Measurements from ENCODE around the gene NUDCD3. TPM values are rescaled to one million over a fixed set of nuclear protein-coding genes. Genes with fewer than 3 reads are reported as not detected.

Gene NUDCD3
- total RNA-seq, 1 donor from 2014 or later = 105 TPM

DNA sequence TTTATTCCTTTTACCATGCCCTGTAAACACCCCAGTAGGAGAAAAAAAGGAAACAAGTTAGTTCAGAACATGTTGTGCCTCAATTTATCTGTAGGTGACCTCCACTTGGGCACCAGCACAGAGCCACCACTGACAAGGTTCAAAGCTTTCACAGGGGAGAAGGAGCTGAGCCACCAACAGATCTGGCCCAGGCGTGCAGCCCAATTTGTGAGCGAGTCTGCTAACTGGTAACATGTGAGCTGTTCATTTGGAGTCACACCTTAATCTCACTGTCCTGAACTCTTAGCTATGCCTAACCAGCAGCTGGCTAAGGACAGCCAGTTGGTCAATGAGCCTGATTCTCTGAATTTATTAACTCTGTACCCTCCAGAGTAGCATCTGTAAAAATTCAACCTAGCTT lies 86.7 kb downstream of the NUDCD3 start:
- Mint-ChIP-seq H3K4me1 (ENCODE audit: low read depth) (peaks cover 21% of the 10 kb centered on the region), H3K36me3 (ENCODE audit: low read depth) (peaks cover 14% of the 10 kb centered on the region), H3K4me3 (ENCODE audit: unreplicated experiment) (no peak overlapping the region), H3K9me3 (ENCODE audit: low read depth) (no peaks in the 10 kb centered on the region), H3K27me3 (ENCODE audit: low read depth) (no peaks in the 10 kb centered on the region), H3K27ac (ENCODE audit: unreplicated experiment) (no peak overlapping the region)
- TF ChIP-seq, protein P1, sequence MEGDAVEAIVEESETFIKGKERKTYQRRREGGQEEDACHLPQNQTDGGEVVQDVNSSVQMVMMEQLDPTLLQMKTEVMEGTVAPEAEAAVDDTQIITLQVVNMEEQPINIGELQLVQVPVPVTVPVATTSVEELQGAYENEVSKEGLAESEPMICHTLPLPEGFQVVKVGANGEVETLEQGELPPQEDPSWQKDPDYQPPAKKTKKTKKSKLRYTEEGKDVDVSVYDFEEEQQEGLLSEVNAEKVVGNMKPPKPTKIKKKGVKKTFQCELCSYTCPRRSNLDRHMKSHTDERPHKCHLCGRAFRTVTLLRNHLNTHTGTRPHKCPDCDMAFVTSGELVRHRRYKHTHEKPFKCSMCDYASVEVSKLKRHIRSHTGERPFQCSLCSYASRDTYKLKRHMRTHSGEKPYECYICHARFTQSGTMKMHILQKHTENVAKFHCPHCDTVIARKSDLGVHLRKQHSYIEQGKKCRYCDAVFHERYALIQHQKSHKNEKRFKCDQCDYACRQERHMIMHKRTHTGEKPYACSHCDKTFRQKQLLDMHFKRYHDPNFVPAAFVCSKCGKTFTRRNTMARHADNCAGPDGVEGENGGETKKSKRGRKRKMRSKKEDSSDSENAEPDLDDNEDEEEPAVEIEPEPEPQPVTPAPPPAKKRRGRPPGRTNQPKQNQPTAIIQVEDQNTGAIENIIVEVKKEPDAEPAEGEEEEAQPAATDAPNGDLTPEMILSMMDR (IDR thresholded peaks at IDR 0.05) = no peak
- no peak for DNase-seq (ENCODE audit: low spot score)

DNA sequence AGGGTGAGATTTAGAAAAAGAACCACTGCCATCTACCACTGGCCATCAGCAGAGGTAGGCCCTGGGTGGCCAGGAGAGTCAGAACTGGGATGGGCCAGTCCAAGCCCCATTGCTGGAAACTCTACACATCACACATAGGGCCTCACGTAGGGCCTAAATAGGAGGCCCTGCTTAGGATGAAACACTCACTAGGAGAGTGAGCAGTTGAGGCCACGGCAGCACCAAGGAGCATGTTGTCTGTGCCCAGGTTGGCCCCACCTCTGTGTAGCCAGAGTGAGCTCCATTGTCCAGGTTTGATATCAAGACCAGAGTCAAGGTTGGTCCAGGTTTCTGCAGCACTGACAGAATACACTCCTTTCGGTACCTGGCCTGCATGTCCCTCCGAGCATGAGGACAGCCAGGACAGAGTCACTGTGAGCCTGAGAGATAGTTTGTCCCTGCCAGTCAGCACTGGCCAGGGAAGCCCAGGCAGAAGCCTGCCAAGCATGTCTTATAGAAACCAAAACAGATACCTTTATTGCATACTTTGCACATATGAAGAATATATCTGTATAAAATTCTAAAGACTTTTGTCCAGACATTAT lies 87.2 kb downstream of the NUDCD3 start:
- DNase-seq (ENCODE audit: low spot score) = no peak
- no peaks in the 10 kb centered on the region for H3K27me3 Mint-ChIP-seq (ENCODE audit: low read depth)
- H3K27ac Mint-ChIP-seq (ENCODE audit: unreplicated experiment) = no peak overlapping the region
- H3K36me3 Mint-ChIP-seq (ENCODE audit: low read depth) = peaks cover 17% of the 10 kb centered on the region
- H3K4me1 Mint-ChIP-seq (ENCODE audit: low read depth) = peaks cover 16% of the 10 kb centered on the region
- TF ChIP-seq, protein P1 (IDR thresholded peaks at IDR 0.05) = no peak
- no peak overlapping the region for H3K4me3 Mint-ChIP-seq (ENCODE audit: unreplicated experiment)
- H3K9me3 Mint-ChIP-seq (ENCODE audit: low read depth) = no peaks in the 10 kb centered on the region

DNA sequence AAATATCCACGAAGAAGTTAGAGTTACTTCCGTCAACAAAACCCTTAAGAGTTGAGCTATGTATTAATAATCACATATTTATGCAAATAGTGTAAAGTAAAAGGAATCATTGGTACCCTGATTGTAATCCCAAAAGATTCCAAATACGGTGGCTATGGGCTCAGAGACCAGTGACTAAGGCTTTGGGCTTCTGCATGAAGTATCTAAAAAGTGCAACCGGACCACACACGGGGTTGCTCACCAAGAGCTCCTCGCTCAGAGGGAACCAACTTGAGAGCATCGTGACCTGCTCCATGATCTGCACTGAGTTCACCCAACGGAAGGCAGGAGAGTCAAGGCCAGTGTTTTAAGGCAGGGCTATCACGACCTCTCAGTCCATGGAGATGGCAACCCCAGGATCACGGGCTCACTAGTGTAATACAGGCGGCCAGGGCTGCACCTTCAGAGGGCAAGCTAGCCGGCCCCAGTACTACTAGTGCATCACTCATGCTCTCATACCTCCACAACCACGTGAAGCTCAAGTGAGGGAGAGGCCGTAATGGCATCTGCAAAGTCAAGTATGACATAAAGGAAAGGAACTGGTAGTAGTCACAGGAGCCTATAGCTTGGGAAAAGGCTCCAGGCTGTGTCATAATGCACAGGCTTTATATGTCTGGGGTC lies 87.9 kb downstream of the NUDCD3 start:
- Mint-ChIP-seq H3K9me3 (ENCODE audit: low read depth) (no peaks in the 10 kb centered on the region), H3K4me1 (ENCODE audit: low read depth) (peaks cover 8% of the 10 kb centered on the region), H3K36me3 (ENCODE audit: low read depth) (peaks cover 17% of the 10 kb centered on the region), H3K4me3 (ENCODE audit: unreplicated experiment) (no peak overlapping the region), H3K27me3 (ENCODE audit: low read depth) (no peaks in the 10 kb centered on the region), H3K27ac (ENCODE audit: unreplicated experiment) (no peak overlapping the region)
- TF ChIP-seq, protein P1 (IDR thresholded peaks at IDR 0.05) = no peak
- no peak for DNase-seq (ENCODE audit: low spot score)

DNA sequence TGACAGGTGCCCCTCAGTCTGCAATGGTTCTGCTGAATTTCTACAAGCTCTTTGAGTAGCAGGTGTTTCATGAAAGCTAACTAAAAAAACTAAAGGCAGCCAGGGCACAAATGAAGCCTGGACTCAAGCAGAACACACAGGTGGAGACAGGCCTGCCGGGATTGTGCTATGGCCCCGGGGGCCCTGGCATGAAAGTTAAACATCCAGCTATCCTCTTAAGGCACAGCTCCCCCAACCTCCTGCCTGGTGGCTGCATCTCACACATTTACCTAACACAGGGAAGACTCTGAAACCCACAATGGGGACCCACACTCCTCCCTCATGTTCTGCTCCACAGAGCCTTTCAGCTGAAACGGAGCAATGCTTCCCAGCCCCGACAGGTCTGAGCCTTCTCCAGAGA lies 88.8 kb downstream of the NUDCD3 start:
- Mint-ChIP-seq H3K36me3 (ENCODE audit: low read depth) (peaks cover 17% of the 10 kb centered on the region), H3K27ac (ENCODE audit: unreplicated experiment) (no peak overlapping the region), H3K4me1 (ENCODE audit: low read depth) (peaks cover 6% of the 10 kb centered on the region), H3K9me3 (ENCODE audit: low read depth) (no peaks in the 10 kb centered on the region), H3K27me3 (ENCODE audit: low read depth) (no peaks in the 10 kb centered on the region), H3K4me3 (ENCODE audit: unreplicated experiment) (no peak overlapping the region)
- DNase-seq (ENCODE audit: low spot score) = no peak
- TF ChIP-seq, protein P1 (IDR thresholded peaks at IDR 0.05) = no peak

DNA sequence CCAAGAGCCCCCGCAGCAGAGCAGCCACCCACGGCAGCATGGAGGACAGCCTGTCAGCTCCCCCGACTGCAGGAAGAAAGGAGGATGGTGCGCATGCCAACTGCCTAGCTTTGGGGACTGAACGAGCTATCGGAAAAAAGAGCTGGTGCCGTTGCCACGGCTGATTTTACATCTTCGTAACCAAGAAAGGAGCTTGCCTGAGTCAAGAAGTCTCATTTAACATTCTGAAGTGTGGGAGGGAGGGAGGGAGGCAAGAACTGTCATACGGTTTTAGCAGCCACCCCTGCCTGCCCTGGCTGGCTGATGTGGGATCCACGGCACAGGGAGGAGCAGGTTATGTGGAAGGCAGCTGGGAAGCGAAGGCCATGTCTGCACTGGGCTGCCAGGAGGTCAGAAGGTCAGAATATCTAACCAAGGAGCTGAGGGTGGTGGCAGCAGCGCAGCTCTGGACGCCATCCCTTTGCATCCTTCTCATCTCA lies 90.4 kb downstream of the NUDCD3 start:
- peaks cover 17% of the 10 kb centered on the region for H3K36me3 Mint-ChIP-seq (ENCODE audit: low read depth)

More for the DNA sequence above, 90.4 kb downstream of the NUDCD3 start:
- H3K4me1 Mint-ChIP-seq (ENCODE audit: low read depth) = peaks cover 6% of the 10 kb centered on the region
- no peaks in the 10 kb centered on the region for H3K9me3 Mint-ChIP-seq (ENCODE audit: low read depth)
- H3K27me3 Mint-ChIP-seq (ENCODE audit: low read depth) = no peaks in the 10 kb centered on the region
- H3K4me3 Mint-ChIP-seq (ENCODE audit: unreplicated experiment) = no peak overlapping the region
- TF ChIP-seq, protein P1 (IDR thresholded peaks at IDR 0.05) = no peak
- no peak overlapping the region for H3K27ac Mint-ChIP-seq (ENCODE audit: unreplicated experiment)
- DNase-seq (ENCODE audit: low spot score) = no peak

All from chondrocyte (in vitro differentiated cells).